Central memory CD4-positive, alpha-beta T cell (primary cell): ENCODE results near the gene ITPA.

Source experiments
- DNase-seq: peaks from one replicate; pipeline ENCODE4 v3.0.0; 2022

Gene ITPA

GRCh38 chr20:3246682-3247081, 37.4 kb downstream of the ITPA start:
- no peak for DNase-seq

GRCh38 chr20:3247638-3248037, 38.3 kb downstream of the ITPA start:
- DNase-seq, result no peak

- no peak for DNase-seq
Observed at GRCh38 chr20:3248167-3248992, 39.1 kb downstream of the ITPA start.

- DNase-seq, result no peak
Observed at GRCh38 chr20:3248993-3249347, 39.7 kb downstream of the ITPA start.

- DNase-seq, result no peak
Observed at GRCh38 chr20:3250091-3250504, 40.8 kb downstream of the ITPA start.

DNA sequence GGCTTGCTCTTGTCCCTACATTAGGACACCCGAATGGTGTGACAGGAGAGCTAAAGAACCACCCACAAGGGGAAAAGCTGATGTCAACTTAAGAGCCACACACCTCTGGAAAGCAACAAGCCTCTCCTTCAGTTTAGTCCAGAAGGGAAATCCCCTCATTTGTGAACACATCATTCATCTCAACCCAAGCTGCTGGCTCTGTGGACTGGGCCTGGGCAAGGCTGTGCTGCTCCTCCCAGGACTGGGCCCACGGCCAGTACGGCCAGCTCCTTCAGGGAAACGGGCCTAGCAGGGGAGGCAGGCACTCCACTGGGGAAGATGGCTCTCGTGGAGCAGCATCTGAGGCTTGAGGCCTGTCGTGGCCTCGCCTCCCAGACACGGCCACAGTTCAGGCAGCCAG, 42.5 kb downstream of the ITPA start:
- no peak for DNase-seq

- no peak for DNase-seq
Observed at GRCh38 chr20:3255728-3256127, 46.4 kb downstream of the ITPA start.

DNA sequence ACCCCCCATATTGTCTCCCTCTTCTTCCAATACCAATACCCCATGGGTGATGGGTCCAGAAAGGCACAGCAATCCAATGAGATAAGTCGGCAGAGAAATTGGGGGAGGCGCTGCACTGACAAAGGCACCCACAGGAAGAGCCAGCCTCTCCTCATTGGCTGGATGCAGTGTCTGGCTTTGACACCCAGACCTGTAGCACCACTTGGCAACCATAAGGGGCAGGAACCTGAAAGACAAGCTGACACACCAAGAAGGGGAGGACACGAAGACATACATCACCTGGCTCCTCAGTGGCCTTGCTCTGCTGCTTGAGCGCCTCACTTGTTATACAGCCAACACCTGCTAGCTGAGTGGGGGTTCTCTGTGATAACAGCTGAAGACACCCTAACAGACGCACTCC, 49.1 kb downstream of the ITPA start:
- DNase-seq, result no peak

GRCh38 chr20:3262566-3262965, 53.3 kb downstream of the ITPA start:
- no peak for DNase-seq

DNA sequence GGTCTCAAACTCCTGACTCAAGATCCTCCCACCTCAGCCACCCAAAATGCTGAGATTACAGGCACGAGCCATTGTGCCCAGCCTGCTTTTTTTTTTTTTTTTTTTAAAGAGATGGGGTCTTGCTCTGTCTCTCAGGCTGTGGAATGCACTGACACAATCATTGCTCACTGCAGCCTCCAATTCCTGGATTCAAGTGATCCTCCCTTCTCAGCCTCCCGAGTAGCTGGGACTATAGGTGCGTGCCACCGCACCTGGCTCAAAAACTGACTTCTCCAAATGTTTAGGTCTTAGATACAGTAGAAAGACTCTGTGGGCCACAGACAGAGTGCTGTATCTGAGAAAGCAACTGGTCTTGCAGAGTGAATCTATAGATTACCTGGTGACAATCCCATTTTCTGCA, 60.8 kb downstream of the ITPA start:
- no peak for DNase-seq

DNA sequence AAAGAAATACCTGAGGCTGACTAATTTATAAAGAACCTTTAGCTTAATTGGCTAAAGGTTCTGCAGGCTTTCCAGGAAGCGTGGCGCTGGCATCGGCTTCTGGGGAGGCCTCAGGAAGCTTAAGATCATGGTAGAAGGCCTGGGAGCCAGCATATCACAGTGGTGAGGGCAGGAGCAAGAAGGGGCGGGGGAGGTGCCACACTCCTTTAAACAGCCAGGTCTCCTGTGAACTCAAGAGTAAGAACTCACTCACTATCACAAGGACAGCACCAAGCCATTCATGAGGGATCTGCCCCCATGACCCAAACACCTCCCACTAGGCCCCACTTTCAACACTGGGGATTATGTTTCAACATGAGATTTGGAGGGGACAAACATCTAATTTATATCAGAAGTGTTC, 64.1 kb downstream of the ITPA start:
- DNase-seq, result no peak
